ENCODE results near the gene ANKRD53. TPM values are rescaled to one million over a fixed set of nuclear protein-coding genes. Genes with fewer than 3 reads are reported as not detected.
A peak's percentile ranks its signal among the peaks of the same experiment; 100 is the strongest.

ANKRD53 gene
- total and polyA plus RNA-seq, 9 of the 15 experiments (the other 6 are each of a cell fraction or from before 2014, with no cell fraction given), result 0.18 TPM; not detected in 8

- H3K79me2 ChIP-seq (ENCODE audit: control insufficient read depth, insufficient read depth, low read length), result no peaks in the 10 kb centered on the region
- H3K27ac ChIP-seq (ENCODE audit: extremely low read depth, low read depth, low read length), result no peak overlapping the region
- H2AFZ ChIP-seq (ENCODE audit: low read depth, low read length), result peak overlapping the region; percentile 30; the same call in 1 of the 2 replicates
- H3K9me1 ChIP-seq (ENCODE audit: control insufficient read depth, insufficient read depth, low read length), result peaks cover 3% of the 10 kb centered on the region
- no peak for ATAC-seq
- peaks cover 17 to 24% of the 10 kb centered on the region in 2 experiments; a peak in 4 of 5 replicates for H3K4me1 ChIP-seq (replicated peaks in 1 of 2; ENCODE audit: control insufficient read depth in 2 of 2, insufficient read depth in 2 of 2, low read length in 2 of 2)
- no peaks in the 10 kb centered on the region for H3K9me3 ChIP-seq (replicated peaks; ENCODE audit: control insufficient read depth, insufficient read depth, low read depth, low read length)
- ChIA-PET CTCF (ENCODE audit: low intra/inter-chr PET ratio) (no interaction called here), POLR2A (no interaction called here)
- no peaks in the 10 kb centered on the region for H3K36me3 ChIP-seq (ENCODE audit: control insufficient read depth, insufficient read depth, low read length)
- in situ Hi-C loops (cut with MboI), result no loop called here
- WGBS (ENCODE audit: insufficient coverage, low coverage, missing lambda C conversion rate), result 42% methylated on average over 6 of the region's 6 CpGs
- 0 out of 2 replicates have a peak overlapping the region, but pooled peaks have one; percentile 27 for H3K4me2 ChIP-seq (ENCODE audit: insufficient read depth, low read length)
- DNase-seq (ENCODE audit: extremely low read depth in 1 of 4, low spot score in 3 of 4), result peak in 1 of 4 experiments; percentile 2
- no TSS peak for BruUV-seq (replicated peaks)
- H4K20me1 ChIP-seq (replicated peaks; ENCODE audit: control insufficient read depth, insufficient read depth, low read length), result no peaks in the 10 kb centered on the region
- no peak for TF ChIP-seq ZNF696 (CRISPR knock-in tag; conservative IDR thresholded peaks at IDR 0.05)
- intact Hi-C loops (cut with micrococcal nuclease), result loop anchor here (10.0 kb wide), 1 partner anchor 150 kb away; no protein-coding TSS in a partner anchor
- H3K27me3 ChIP-seq (ENCODE audit: control insufficient read depth in 2 of 2, insufficient read depth in 2 of 2, low read length in 2 of 2), result peaks cover 0 to 9% of the 10 kb centered on the region in 2 experiments; a peak in 3 of 5 replicates
- no peak for FAIRE-seq
- H3K4me3 ChIP-seq, result no peak overlapping the region
- 0 out of 4 replicates have a peak overlapping the region, but pooled peaks of 1 of the 2 experiments have one; percentile 4 for H3K9ac ChIP-seq (ENCODE audit: insufficient read depth in 1 of 2, low read depth in 2 of 2, low read length in 2 of 2)
These were observed 26.4 kb downstream of the ANKRD53 start for GRCh38 chr2:71004857-71005256.

- H3K9me3 ChIP-seq (replicated peaks; ENCODE audit: control insufficient read depth, insufficient read depth, low read depth, low read length), result no peaks in the 10 kb centered on the region
- H4K20me1 ChIP-seq (replicated peaks; ENCODE audit: control insufficient read depth, insufficient read depth, low read length), result no peaks in the 10 kb centered on the region
- peaks cover 15 to 24% of the 10 kb centered on the region in 2 experiments; a peak in 4 of 5 replicates for H3K4me1 ChIP-seq (replicated peaks in 1 of 2; ENCODE audit: control insufficient read depth in 2 of 2, insufficient read depth in 2 of 2, low read length in 2 of 2)
- in situ Hi-C loops (cut with MboI) (no loop called here), intact Hi-C loops (cut with micrococcal nuclease) (loop anchor here (10.0 kb wide), 1 partner anchor 149 kb away; no protein-coding TSS in a partner anchor)
- peak overlapping the region; percentile 30; the same call in 1 of the 2 replicates for H2AFZ ChIP-seq (ENCODE audit: low read depth, low read length)
- no peak overlapping the region; a peak in 1 of 4 replicates for H3K9ac ChIP-seq (ENCODE audit: insufficient read depth in 1 of 2, low read depth in 2 of 2, low read length in 2 of 2)
- peaks cover 3% of the 10 kb centered on the region for H3K9me1 ChIP-seq (ENCODE audit: control insufficient read depth, insufficient read depth, low read length)
- FAIRE-seq (peak; percentile 72), ATAC-seq (peak; percentile 48), DNase-seq (ENCODE audit: extremely low read depth in 1 of 4, low spot score in 3 of 4) (peak in 3 of 4 experiments; percentile 21 to 57 (median 22))
- H3K27me3 ChIP-seq (ENCODE audit: control insufficient read depth in 2 of 2, insufficient read depth in 2 of 2, low read length in 2 of 2), result peaks cover 0 to 13% of the 10 kb centered on the region in 2 experiments; a peak in 3 of 5 replicates
- BruUV-seq (replicated peaks), result no TSS peak
- H3K79me2 ChIP-seq (ENCODE audit: control insufficient read depth, insufficient read depth, low read length), result no peaks in the 10 kb centered on the region
- no peaks in the 10 kb centered on the region for H3K36me3 ChIP-seq (ENCODE audit: control insufficient read depth, insufficient read depth, low read length)
- peak overlapping the region; percentile 27; the same call in 1 of the 2 replicates for H3K4me2 ChIP-seq (ENCODE audit: insufficient read depth, low read length)
- no peak overlapping the region; the same call in 2 of the 3 replicates for H3K27ac ChIP-seq (ENCODE audit: extremely low read depth, low read depth, low read length)
- H3K4me3 ChIP-seq, result no peak overlapping the region
- WGBS (ENCODE audit: insufficient coverage, low coverage, missing lambda C conversion rate), result 16% methylated on average over 9 of the region's 10 CpGs
- CTCF ChIA-PET (ENCODE audit: low intra/inter-chr PET ratio), result no interaction called here
- POLR2A ChIA-PET, result interaction anchor here (0.6 to 0.7 kb wide), 2 partner anchors 1930 to 1939 kb away, joined by 3 read pairs; no protein-coding TSS in a partner anchor
- TF ChIP-seq CBFA2T2 (conservative IDR thresholded peaks at IDR 0.05) (peak; percentile 39), NFYB (IDR thresholded peaks at IDR 0.05; ENCODE audit: extremely low read depth, insufficient read length) (no peak), ZNF584 (CRISPR knock-in tag; IDR thresholded peaks at IDR 0.05; ENCODE audit: low read depth) (0 out of 2 replicates have a peak, but pooled peaks have one; percentile 57), BCOR (IDR thresholded peaks at IDR 0.05) (peak; percentile 48; the same call in 1 of the 2 replicates), CREB1 (IDR thresholded peaks at IDR 0.05) (no peak), CREB1 (CRISPR knock-in tag; IDR thresholded peaks at IDR 0.05) (no peak), EHMT2 (IDR thresholded peaks at IDR 0.05) (peak; percentile 47; the same call in 1 of the 2 replicates), HDAC1 (IDR thresholded peaks at IDR 0.05) (peak in 1 of 2 experiments; percentile 51; a peak in 1 of 4 replicates), ZNF121 (CRISPR knock-in tag; conservative IDR thresholded peaks at IDR 0.05) (no peak), CCAR2 (IDR thresholded peaks at IDR 0.05; ENCODE audit: low read depth, low read length) (no peak)
These were observed 27.1 kb downstream of the ANKRD53 start for GRCh38 chr2:71005271-71006202.

All from K562 (cell line).